Mammary epithelial cell (primary cell): Measurements from ENCODE around the gene SLC22A7.

Experiments
- CTCF ChIP-seq, 2 donors: IDR thresholded peaks in 1 of 2; conservative IDR thresholded peaks in 1 of 2; 2 replicates each; pipeline ENCODE4 v1.5.1; 2011 to 2012; ENCODE audit warnings: inconsistent platforms in 2 of 2, low read length in 2 of 2, mild to moderate bottlenecking in 2 of 2, control low read depth in 1 of 2, low read depth in 1 of 2; ENCODE audit not compliant: insufficient read depth in 1 of 2; ENCODE audit errors: extremely low read depth in 1 of 2
- EZH2 ChIP-seq: IDR thresholded peaks from 2 replicates; pipeline ENCODE4 v1.6.1; 2012; ENCODE audit warnings: low read length, inconsistent platforms, borderline replicate concordance

GRCh38 chr6:43257367-43258145, 40.5 kb upstream of the SLC22A7 start:
- no peak for TF ChIP-seq CTCF (conservative IDR thresholded peaks at IDR 0.05 in 1 of 2, IDR thresholded peaks at IDR 0.05 in 1 of 2; ENCODE audit: extremely low read depth in 1 of 2, insufficient read depth in 1 of 2, low read depth in 1 of 2, low read length in 2 of 2)
- TF ChIP-seq EZH2 = no peak
